Renal cortical epithelial cell (primary cell): ENCODE measurements around the gene RMND5A. TPM values are rescaled to one million over a fixed set of nuclear protein-coding genes. Genes with fewer than 3 reads are reported as not detected.

Experiments used
- total RNA-seq: library from RNA; depleted of rRNA; stranded (reverse); fragments of >200 nt; gene quantifications from 2 replicates; pipeline ENCODE4 v1.2.3, GENCODE V29; 2014

Gene RMND5A
- total RNA-seq, 1 donor from 2014 or later: 72.5 TPM

Other genes starting within 250 kb of the RMND5A start
- gene CHMP3, start 156.8 kb upstream of the RMND5A start, total RNA-seq: 105 and 241 TPM in 2 replicates
- 23.3 and 48.0 TPM in 2 replicates for gene RNF103, start 96.4 kb upstream of the RMND5A start, total RNA-seq
- gene CD8A, start 70.6 kb downstream of the RMND5A start, total RNA-seq: 0.17 TPM in 1 of 2 replicates, not detected in the other
- gene CD8B, start 141.6 kb downstream of the RMND5A start, total RNA-seq: not detected in 2 replicates
- 1.2 TPM in 1 of 2 replicates, not detected in the other for gene RGPD1, start 221.8 kb downstream of the RMND5A start, total RNA-seq